Gastroesophageal sphincter (tissue), 3 donors: ENCODE data around the gene TMEM174.

Experiments used
- CTCF ChIP-seq, 4 experiments: fragments of 200-600 bp in 2 of 4; fragments of 450-650 bp in 2 of 4; sonication (generic) in 1 of 4; IDR thresholded peaks; one replicate each; pipeline ENCODE4 v1.5.1; 2017 to 2019; ENCODE audit warnings: antibody characterized with exemption in 4 of 4, mild to moderate bottlenecking in 2 of 4, moderate library complexity in 2 of 4
- POLR2AphosphoS5 ChIP-seq: sonication (generic); formaldehyde crosslinking; IDR thresholded peaks from one replicate; pipeline ENCODE4 v1.6.1; 2017; ENCODE audit warnings: antibody characterized with exemption

- TF ChIP-seq CTCF (IDR thresholded peaks at IDR 0.05), result no peak
- TF ChIP-seq POLR2AphosphoS5, result no peak
Observed at GRCh38 chr5:73193592-73193991, 20.6 kb downstream of the TMEM174 start.
